ENCODE measurements around the gene XRCC3.

XRCC3 gene

GRCh38 chr14:103715052-103716000 lies at the start of gene XRCC3, which contains the start of gene ZFYVE21:
Gene XRCC3 (minus strand): TSS chr14:103715451. CDS start chr14:103711087, 4,364 bp downstream.
Gene ZFYVE21 (plus strand): TSS chr14:103715810. CDS start chr14:103715842, 32 bp downstream.
- peak; percentile 99 for DNase-seq (ENCODE audit: low read depth)

- DNase-seq (ENCODE audit: low read depth), result no peak
Measured at GRCh38 chr14:103763730-103764488, 48.7 kb upstream of the XRCC3 start.

GRCh38 chr14:103762541-103762940 lies 47.3 kb upstream of the XRCC3 start:
- no peak for DNase-seq (ENCODE audit: low read depth)

GRCh38 chr14:103762036-103762435 lies 46.8 kb upstream of the XRCC3 start:
- no peak for DNase-seq (ENCODE audit: low read depth)

GRCh38 chr14:103758059-103758776 lies 43.0 kb upstream of the XRCC3 start:
- no peak for DNase-seq (ENCODE audit: low read depth)

- DNase-seq (ENCODE audit: low read depth), result no peak
Measured at GRCh38 chr14:103755060-103755459, 39.8 kb upstream of the XRCC3 start.

GRCh38 chr14:103753774-103754173 lies 38.5 kb upstream of the XRCC3 start:
- DNase-seq (ENCODE audit: low read depth), result no peak

GRCh38 chr14:103749860-103750259 lies 34.6 kb upstream of the XRCC3 start:
- DNase-seq (ENCODE audit: low read depth), result no peak

GRCh38 chr14:103749452-103749851 lies 34.2 kb upstream of the XRCC3 start:
- DNase-seq (ENCODE audit: low read depth), result no peak

GRCh38 chr14:103748534-103748857 lies 33.2 kb upstream of the XRCC3 start:
- DNase-seq (ENCODE audit: low read depth), result peak; percentile 29

- DNase-seq (ENCODE audit: low read depth), result no peak
Measured at GRCh38 chr14:103746701-103747100, 31.4 kb upstream of the XRCC3 start.

GRCh38 chr14:103745424-103745823 lies 30.2 kb upstream of the XRCC3 start:
- DNase-seq (ENCODE audit: low read depth), result no peak

GRCh38 chr14:103744621-103745395 lies 29.6 kb upstream of the XRCC3 start:
- DNase-seq (ENCODE audit: low read depth), result no peak

- DNase-seq (ENCODE audit: low read depth), result no peak
Measured at GRCh38 chr14:103743691-103744090, 28.4 kb upstream of the XRCC3 start.

- DNase-seq (ENCODE audit: low read depth), result no peak
Measured at GRCh38 chr14:103742499-103743255, 27.4 kb upstream of the XRCC3 start.

- DNase-seq (ENCODE audit: low read depth), result no peak
Measured at GRCh38 chr14:103741876-103742275, 26.6 kb upstream of the XRCC3 start.

- DNase-seq (ENCODE audit: low read depth), result no peak
Measured at GRCh38 chr14:103740991-103741689, 25.9 kb upstream of the XRCC3 start.

GRCh38 chr14:103739793-103740501 lies 24.7 kb upstream of the XRCC3 start:
- no peak for DNase-seq (ENCODE audit: low read depth)

GRCh38 chr14:103739466-103739792 lies 24.2 kb upstream of the XRCC3 start:
- DNase-seq (ENCODE audit: low read depth), result no peak
